Bronchial epithelial cell (primary cell): Measurements from ENCODE around the gene PRXL2B. TPM values are rescaled to one million over a fixed set of nuclear protein-coding genes. Genes with fewer than 3 reads are reported as not detected.

Experiments used
- DNase-seq: peaks from one replicate; pipeline ENCODE4 v3.0.0-alpha.2; 2010; ENCODE audit warnings: low read depth
- FAIRE-seq: peaks from 2 replicates; lab custom pipeline; 2011; peaks lifted over from hg19 to GRCh38; lab: Jason Lieb, UNC
- H3K27me3 ChIP-seq: 2 replicates; pipeline ENCODE4 v1.5.1; 2011; ENCODE audit warnings: low read length; ENCODE audit not compliant: control insufficient read depth, insufficient read depth
- H3K36me3 ChIP-seq: 2 replicates; pipeline ENCODE4 v1.5.1; 2011; ENCODE audit warnings: low read length; ENCODE audit not compliant: control insufficient read depth, insufficient read depth
- H3K4me3 ChIP-seq: 2 replicates; pipeline ENCODE4 v1.5.1; 2011; ENCODE audit warnings: mild to moderate bottlenecking, low read depth, low read length, control low read depth
- CTCF ChIP-seq: IDR thresholded peaks from 2 replicates; pipeline ENCODE4 v1.5.1; 2011; ENCODE audit warnings: mild to moderate bottlenecking, moderate library complexity, low read length, control low read depth, inconsistent platforms; ENCODE audit not compliant: insufficient read depth, severe bottlenecking
- total RNA-seq: library from RNA; depleted of rRNA; stranded (reverse); fragments of >200 nt; gene quantifications from 2 replicates; pipeline ENCODE4 v1.2.1, GENCODE V29; 2014

Gene PRXL2B
- total RNA-seq = 5.2 and 6.8 TPM in 2 replicates

- Histone ChIP-seq H3K4me3 (peak within 1 kb of the TSS; percentile 52), H3K27me3 (no peaks in the 10 kb centered on the region), H3K36me3 (peaks cover 4% of the 10 kb centered on the region)
- no peak for TF ChIP-seq CTCF
- FAIRE-seq = no peak
- peak; percentile 94 for DNase-seq
Observed at GRCh38 chr1:2586154-2587070, at the start of gene PRXL2B. PRXL2B (plus strand) TSS chr1:2586777; CDS start chr1:2586886, 109 bp downstream.

GRCh38 chr1:2537784-2538115 lies 48.8 kb upstream of the PRXL2B start:
- FAIRE-seq (no peak), DNase-seq (no peak)
- H3K4me3 ChIP-seq = no peak overlapping the region
- H3K27me3 ChIP-seq = no peaks in the 10 kb centered on the region
- no peaks in the 10 kb centered on the region for H3K36me3 ChIP-seq
- no peak for TF ChIP-seq CTCF

GRCh38 chr1:2538376-2538775 lies 48.2 kb upstream of the PRXL2B start:
- no peak overlapping the region for H3K4me3 ChIP-seq
- no peak for DNase-seq
- H3K36me3 ChIP-seq = no peaks in the 10 kb centered on the region
- no peaks in the 10 kb centered on the region for H3K27me3 ChIP-seq
- no peak for TF ChIP-seq CTCF
- FAIRE-seq = no peak

- H3K4me3 ChIP-seq = no peak overlapping the region
- FAIRE-seq = no peak
- DNase-seq = no peak
- TF ChIP-seq CTCF = no peak
- no peaks in the 10 kb centered on the region for H3K27me3 ChIP-seq
- no peaks in the 10 kb centered on the region for H3K36me3 ChIP-seq
Observed at GRCh38 chr1:2538872-2539271, 47.7 kb upstream of the PRXL2B start.

- peak; percentile 37 for TF ChIP-seq CTCF
- no peaks in the 10 kb centered on the region for H3K27me3 ChIP-seq
- DNase-seq (no peak), FAIRE-seq (no peak)
- no peaks in the 10 kb centered on the region for H3K36me3 ChIP-seq
- H3K4me3 ChIP-seq = no peak overlapping the region
Observed at GRCh38 chr1:2539312-2539907, 47.2 kb upstream of the PRXL2B start.
